Stomach (tissue), 4 donors: Measurements from ENCODE around the gene PTX4.

Source experiments
- CTCF ChIP-seq, 7 experiments: fragments of 450-650 bp in 4 of 7; fragments of 200-600 bp in 3 of 7; sonication (generic) in 3 of 7; IDR thresholded peaks; one replicate each; pipeline ENCODE4 v1.5.1; 2016 to 2019; ENCODE audit warnings: antibody characterized with exemption in 7 of 7, control low read depth in 2 of 7, mild to moderate bottlenecking in 1 of 7
- EP300 ChIP-seq: sonication (generic); formaldehyde crosslinking; IDR thresholded peaks from one replicate; pipeline ENCODE4 v1.6.1; 2017; ENCODE audit warnings: antibody characterized with exemption
- POLR2A ChIP-seq, 4 donors: fragments of 450-650 bp; IDR thresholded peaks; one replicate each; pipeline ENCODE4 v1.6.1; 2016; ENCODE audit warnings: antibody characterized with exemption in 4 of 4, control low read depth in 2 of 4, mild to moderate bottlenecking in 1 of 4, moderate library complexity in 1 of 4
- POLR2AphosphoS5 ChIP-seq, 3 donors: sonication (generic); formaldehyde crosslinking; IDR thresholded peaks; one replicate each; pipeline ENCODE4 v1.6.1; 2016; ENCODE audit warnings: antibody characterized with exemption in 3 of 3

- TF ChIP-seq CTCF (IDR thresholded peaks at IDR 0.05) = no peak
- TF ChIP-seq EP300 = no peak
- no peak for TF ChIP-seq POLR2A (IDR thresholded peaks at IDR 0.05)
- no peak for TF ChIP-seq POLR2AphosphoS5 (IDR thresholded peaks at IDR 0.05)
Measured at GRCh38 chr16:1443980-1444729, 44.6 kb downstream of the PTX4 start, which contains the start of gene CCDC154.
